Measurements from ENCODE around the gene SPTBN1.
A peak's percentile ranks its signal among the peaks of the same experiment; 100 is the strongest.

The SPTBN1 gene

DNA sequence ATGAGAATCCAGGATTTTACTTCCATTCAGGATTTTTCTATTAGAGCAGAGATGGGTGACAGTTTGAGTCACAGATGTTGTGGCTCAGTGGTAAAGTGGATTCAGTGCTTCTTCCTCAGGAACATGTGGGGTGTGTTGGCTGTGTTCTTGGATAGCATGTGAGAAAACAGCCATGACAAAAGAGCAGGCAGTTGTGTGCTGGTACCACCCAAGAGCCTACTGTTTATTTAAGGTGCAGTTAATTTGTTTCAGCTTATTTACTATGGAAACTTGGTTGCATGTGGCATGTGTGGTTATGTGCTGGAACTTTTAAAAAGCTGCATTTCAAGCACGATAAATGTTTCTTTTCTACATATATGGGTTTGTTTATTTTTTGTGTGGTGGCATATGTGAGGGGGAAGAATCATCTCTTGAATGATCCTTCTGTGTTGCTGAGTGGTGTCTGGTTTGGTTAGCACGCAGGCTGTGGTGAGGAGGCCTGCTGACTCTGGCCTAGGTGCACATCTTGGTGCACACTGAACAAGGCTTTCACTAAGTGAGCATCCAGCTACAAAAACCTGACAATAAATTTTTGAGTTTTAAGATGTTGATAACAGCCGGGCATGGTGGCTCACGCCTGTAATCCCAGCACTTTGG is 67.3 kb downstream of the SPTBN1 start:
- TF ChIP-seq, protein P1, sequence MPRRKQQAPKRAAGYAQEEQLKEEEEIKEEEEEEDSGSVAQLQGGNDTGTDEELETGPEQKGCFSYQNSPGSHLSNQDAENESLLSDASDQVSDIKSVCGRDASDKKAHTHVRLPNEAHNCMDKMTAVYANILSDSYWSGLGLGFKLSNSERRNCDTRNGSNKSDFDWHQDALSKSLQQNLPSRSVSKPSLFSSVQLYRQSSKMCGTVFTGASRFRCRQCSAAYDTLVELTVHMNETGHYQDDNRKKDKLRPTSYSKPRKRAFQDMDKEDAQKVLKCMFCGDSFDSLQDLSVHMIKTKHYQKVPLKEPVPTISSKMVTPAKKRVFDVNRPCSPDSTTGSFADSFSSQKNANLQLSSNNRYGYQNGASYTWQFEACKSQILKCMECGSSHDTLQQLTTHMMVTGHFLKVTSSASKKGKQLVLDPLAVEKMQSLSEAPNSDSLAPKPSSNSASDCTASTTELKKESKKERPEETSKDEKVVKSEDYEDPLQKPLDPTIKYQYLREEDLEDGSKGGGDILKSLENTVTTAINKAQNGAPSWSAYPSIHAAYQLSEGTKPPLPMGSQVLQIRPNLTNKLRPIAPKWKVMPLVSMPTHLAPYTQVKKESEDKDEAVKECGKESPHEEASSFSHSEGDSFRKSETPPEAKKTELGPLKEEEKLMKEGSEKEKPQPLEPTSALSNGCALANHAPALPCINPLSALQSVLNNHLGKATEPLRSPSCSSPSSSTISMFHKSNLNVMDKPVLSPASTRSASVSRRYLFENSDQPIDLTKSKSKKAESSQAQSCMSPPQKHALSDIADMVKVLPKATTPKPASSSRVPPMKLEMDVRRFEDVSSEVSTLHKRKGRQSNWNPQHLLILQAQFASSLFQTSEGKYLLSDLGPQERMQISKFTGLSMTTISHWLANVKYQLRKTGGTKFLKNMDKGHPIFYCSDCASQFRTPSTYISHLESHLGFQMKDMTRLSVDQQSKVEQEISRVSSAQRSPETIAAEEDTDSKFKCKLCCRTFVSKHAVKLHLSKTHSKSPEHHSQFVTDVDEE (CRISPR knock-in tag; IDR thresholded peaks at IDR 0.05): no peak
- TF ChIP-seq GLIS3 (CRISPR knock-in tag; IDR thresholded peaks at IDR 0.05) (no peak), TOX (CRISPR knock-in tag; IDR thresholded peaks at IDR 0.05; ENCODE audit: borderline replicate concordance) (no peak), ESRRG (CRISPR knock-in tag; IDR thresholded peaks at IDR 0.05) (no peak), ZNF8 (CRISPR knock-in tag; IDR thresholded peaks at IDR 0.05) (no peak), ZC3H10 (CRISPR knock-in tag; IDR thresholded peaks at IDR 0.05) (no peak), RARB (CRISPR knock-in tag; IDR thresholded peaks at IDR 0.05) (no peak), PPARA (CRISPR knock-in tag; IDR thresholded peaks at IDR 0.05; ENCODE audit: borderline replicate concordance) (no peak), CSDC2 (CRISPR knock-in tag; IDR thresholded peaks at IDR 0.05) (no peak), OSR1 (CRISPR knock-in tag; IDR thresholded peaks at IDR 0.05) (no peak), ARNTL (CRISPR knock-in tag; IDR thresholded peaks at IDR 0.05; ENCODE audit: borderline replicate concordance, low read depth) (no peak), TCF4 (CRISPR knock-in tag; IDR thresholded peaks at IDR 0.05; ENCODE audit: borderline replicate concordance) (no peak), BACH2 (CRISPR knock-in tag; IDR thresholded peaks at IDR 0.05; ENCODE audit: borderline replicate concordance) (no peak), ZNF565 (CRISPR knock-in tag; conservative IDR thresholded peaks at IDR 0.05; ENCODE audit: low read depth) (no peak), ISL1 (CRISPR knock-in tag; IDR thresholded peaks at IDR 0.05) (no peak), ZFP30 (CRISPR knock-in tag; IDR thresholded peaks at IDR 0.05) (no peak), SNAI2 (CRISPR knock-in tag; IDR thresholded peaks at IDR 0.05) (no peak), ZFP3 (CRISPR knock-in tag; IDR thresholded peaks at IDR 0.05) (no peak)
- TF ChIP-seq, protein P2, sequence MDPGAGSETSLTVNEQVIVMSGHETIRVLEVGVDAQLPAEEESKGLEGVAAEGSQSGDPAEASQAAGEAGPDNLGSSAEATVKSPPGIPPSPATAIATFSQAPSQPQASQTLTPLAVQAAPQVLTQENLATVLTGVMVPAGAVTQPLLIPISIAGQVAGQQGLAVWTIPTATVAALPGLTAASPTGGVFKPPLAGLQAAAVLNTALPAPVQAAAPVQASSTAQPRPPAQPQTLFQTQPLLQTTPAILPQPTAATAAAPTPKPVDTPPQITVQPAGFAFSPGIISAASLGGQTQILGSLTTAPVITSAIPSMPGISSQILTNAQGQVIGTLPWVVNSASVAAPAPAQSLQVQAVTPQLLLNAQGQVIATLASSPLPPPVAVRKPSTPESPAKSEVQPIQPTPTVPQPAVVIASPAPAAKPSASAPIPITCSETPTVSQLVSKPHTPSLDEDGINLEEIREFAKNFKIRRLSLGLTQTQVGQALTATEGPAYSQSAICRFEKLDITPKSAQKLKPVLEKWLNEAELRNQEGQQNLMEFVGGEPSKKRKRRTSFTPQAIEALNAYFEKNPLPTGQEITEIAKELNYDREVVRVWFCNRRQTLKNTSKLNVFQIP (CRISPR knock-in tag; IDR thresholded peaks at IDR 0.05; ENCODE audit: borderline replicate concordance, low read depth): no peak
- TF ChIP-seq, protein P3, sequence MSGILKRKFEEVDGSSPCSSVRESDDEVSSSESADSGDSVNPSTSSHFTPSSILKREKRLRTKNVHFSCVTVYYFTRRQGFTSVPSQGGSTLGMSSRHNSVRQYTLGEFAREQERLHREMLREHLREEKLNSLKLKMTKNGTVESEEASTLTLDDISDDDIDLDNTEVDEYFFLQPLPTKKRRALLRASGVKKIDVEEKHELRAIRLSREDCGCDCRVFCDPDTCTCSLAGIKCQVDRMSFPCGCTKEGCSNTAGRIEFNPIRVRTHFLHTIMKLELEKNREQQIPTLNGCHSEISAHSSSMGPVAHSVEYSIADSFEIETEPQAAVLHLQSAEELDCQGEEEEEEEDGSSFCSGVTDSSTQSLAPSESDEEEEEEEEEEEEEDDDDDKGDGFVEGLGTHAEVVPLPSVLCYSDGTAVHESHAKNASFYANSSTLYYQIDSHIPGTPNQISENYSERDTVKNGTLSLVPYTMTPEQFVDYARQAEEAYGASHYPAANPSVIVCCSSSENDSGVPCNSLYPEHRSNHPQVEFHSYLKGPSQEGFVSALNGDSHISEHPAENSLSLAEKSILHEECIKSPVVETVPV (CRISPR knock-in tag; IDR thresholded peaks at IDR 0.05): no peak
- ATAC-seq: no peak

DNA sequence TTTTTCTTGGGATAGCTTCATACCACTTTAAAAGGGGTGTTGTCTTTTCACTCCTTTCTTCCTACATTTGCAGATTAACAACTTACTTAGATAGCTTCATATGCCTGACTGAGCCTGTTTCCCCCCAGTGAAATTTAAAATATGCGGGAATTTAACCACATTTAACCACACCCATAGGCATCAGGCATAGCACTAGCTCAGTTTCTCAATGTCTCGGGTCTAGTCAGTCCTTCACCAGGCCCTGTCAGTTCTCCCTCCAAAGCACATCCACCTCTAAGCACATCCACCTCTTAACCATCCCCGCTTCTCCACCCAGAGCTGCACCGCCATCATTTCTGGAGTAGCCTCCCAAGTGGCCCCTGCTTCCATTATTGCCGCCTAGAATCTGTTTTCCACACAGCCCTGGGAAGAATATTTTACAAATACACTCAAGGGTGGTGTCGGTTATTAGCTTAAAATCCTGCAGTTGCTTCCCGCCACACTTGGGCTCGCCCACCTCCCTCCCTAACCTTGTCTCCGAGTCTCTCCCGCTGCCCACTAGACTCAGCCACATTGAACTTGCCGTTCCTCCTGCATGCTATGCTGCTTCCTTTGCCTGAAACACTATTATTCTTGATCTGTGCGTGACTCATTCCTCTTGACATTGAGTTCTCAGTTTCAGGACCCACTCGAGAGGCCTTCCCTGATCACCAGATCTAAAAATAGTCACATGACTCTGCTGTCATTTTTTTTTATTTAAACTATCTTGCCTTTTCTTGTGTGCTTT is 68.3 kb downstream of the SPTBN1 start:
- TF ChIP-seq OSR1 (CRISPR knock-in tag; IDR thresholded peaks at IDR 0.05) (no peak), ZNF70 (CRISPR knock-in tag; IDR thresholded peaks at IDR 0.05) (no peak), ZNF8 (CRISPR knock-in tag; IDR thresholded peaks at IDR 0.05) (no peak), TOX (CRISPR knock-in tag; IDR thresholded peaks at IDR 0.05; ENCODE audit: borderline replicate concordance) (no peak)
- TF ChIP-seq, protein P1 (CRISPR knock-in tag; IDR thresholded peaks at IDR 0.05): no peak
- TF ChIP-seq, protein P2 (CRISPR knock-in tag; IDR thresholded peaks at IDR 0.05; ENCODE audit: borderline replicate concordance, low read depth): no peak
- ATAC-seq: peak; percentile 81
